CD4-positive, alpha-beta T cell (primary cell): ENCODE data around the gene GUSB. TPM values are rescaled to one million over a fixed set of nuclear protein-coding genes. Genes with fewer than 3 reads are reported as not detected.

ENCODE experiments used
- ATAC-seq: fragments of 200-7000 bp; cut with Tn5 transposase; one replicate; pipeline ENCODE4 v1.10.0; 2022; ENCODE audit warnings: mild to moderate bottlenecking; ENCODE audit not compliant: poor library complexity
- CTCF ChIA-PET: fragments of 350-600 bp; sonication (Branson Sonifier 250); formaldehyde crosslinking; loops from one replicate; lab custom pipeline; 2021; ENCODE audit warnings: antibody characterized with exemption, inconsistent platforms; lab: Charles Lee
- POLR2A ChIA-PET: fragments of 350-600 bp; sonication (Branson Sonifier 250); formaldehyde crosslinking; loops from one replicate; lab custom pipeline; 2021; ENCODE audit warnings: antibody characterized with exemption, inconsistent platforms; lab: Charles Lee
- DNase-seq, 14 experiments: peaks; one replicate each; pipeline ENCODE4 v3.0.0-alpha.2; 2013 to 2020; ENCODE audit warnings: mixed read lengths in 2 of 14
- H3K27ac ChIP-seq, 2 donors: one replicate each; pipeline versions ENCODE4 v1.5.1 to v1.7.0; 2013; ENCODE audit warnings: low read length in 2 of 2, low read depth in 1 of 2, mild to moderate bottlenecking in 1 of 2
- H3K27me3 ChIP-seq, 2 experiments: 1 replicate in 1 of 2; 2 replicates in 1 of 2; pipeline versions ENCODE4 v1.6.1 to v1.7.0; 2013; ENCODE audit warnings: low read length in 2 of 2, control low read depth in 1 of 2, mild to moderate bottlenecking in 1 of 2, moderate library complexity in 1 of 2; ENCODE audit not compliant: insufficient read depth in 2 of 2, control insufficient read depth in 1 of 2
- H3K36me3 ChIP-seq: one replicate; pipeline ENCODE4 v1.6.1; 2013; ENCODE audit warnings: low read length, control low read depth; ENCODE audit not compliant: insufficient read depth
- H3K4me1 ChIP-seq: one replicate; pipeline ENCODE4 v1.6.1; 2013; ENCODE audit warnings: low read length, control low read depth; ENCODE audit not compliant: insufficient read depth
- H3K4me3 ChIP-seq: one replicate; pipeline ENCODE4 v1.5.1; 2013; ENCODE audit warnings: mild to moderate bottlenecking, low read length, moderate library complexity
- H3K9me3 ChIP-seq, 2 experiments: 1 replicate in 1 of 2; 2 replicates in 1 of 2; pipeline versions ENCODE4 v1.6.1 to v1.7.0; 2013; ENCODE audit warnings: low read length in 2 of 2, mild to moderate bottlenecking in 2 of 2, control low read depth in 1 of 2, moderate library complexity in 1 of 2; ENCODE audit not compliant: control insufficient read depth in 1 of 2, insufficient read depth in 1 of 2
- H3K27ac Mint-ChIP-seq: one replicate; pipeline ENCODE4 v1.8.0; 2020; ENCODE audit warnings: mixed read lengths
- H3K27me3 Mint-ChIP-seq: one replicate; pipeline ENCODE4 v1.8.0; 2021; ENCODE audit warnings: mixed read lengths
- H3K36me3 Mint-ChIP-seq: one replicate; pipeline ENCODE4 v1.8.0; 2021; ENCODE audit warnings: low read depth, mixed read lengths
- H3K4me1 Mint-ChIP-seq: one replicate; pipeline ENCODE4 v1.8.0; 2021; ENCODE audit warnings: low read depth, mixed read lengths
- H3K4me3 Mint-ChIP-seq: one replicate; pipeline ENCODE4 v1.8.0; 2020; ENCODE audit warnings: mild to moderate bottlenecking, mixed read lengths
- H3K9me3 Mint-ChIP-seq: one replicate; pipeline ENCODE4 v1.8.0; 2020; ENCODE audit warnings: mixed read lengths
- CTCF ChIP-seq: fragments of 200-600 bp; IDR thresholded peaks from one replicate; pipeline ENCODE4 v1.8.0; 2022; ENCODE audit warnings: antibody characterized with exemption, mild to moderate bottlenecking
- intact Hi-C, 2 experiments: fragments of 100-400 bp; cut with DNase I in 1 of 2; cut with micrococcal nuclease in 1 of 2; formaldehyde crosslinking; loops; one replicate each; pipeline versions ENCODE4 v1.15.1 to v1.9.0; 2023 to 2025; cut with DNase I, micrococcal nuclease
- total RNA-seq, 174 experiments: library from RNA in 2 of 174; stranded (reverse) in 2 of 174; gene quantifications; one replicate each; pipeline ENCODE4 v1.2.3 and lab custom pipeline; 2021 to 2026

GUSB gene
- total RNA-seq, 2 experiments from 2014 or later: 42.9 to 49.7 TPM

GRCh38 chr7:65938336-65938895 is 43.6 kb downstream of the GUSB start:
- CTCF ChIA-PET: no interaction called here
- Mint-ChIP-seq H3K4me1 (peaks cover 3% of the 10 kb centered on the region), H3K4me3 (no peak overlapping the region), H3K27ac (no peak overlapping the region), H3K27me3 (no peaks in the 10 kb centered on the region), H3K36me3 (peaks cover 40% of the 10 kb centered on the region), H3K9me3 (peaks cover 3% of the 10 kb centered on the region)
- no peaks in the 10 kb centered on the region for H3K4me1 ChIP-seq
- no peak overlapping the region for H3K27ac ChIP-seq
- TF ChIP-seq CTCF: no peak
- H3K9me3 ChIP-seq: peaks cover 0 to 4% of the 10 kb centered on the region in 2 experiments
- intact Hi-C loops: no loop called here
- ATAC-seq (no peak), DNase-seq (no peak)
- peaks cover 10% of the 10 kb centered on the region for H3K36me3 ChIP-seq
- no peak overlapping the region for H3K4me3 ChIP-seq
- POLR2A ChIA-PET: no interaction called here
- no peaks in the 10 kb centered on the region for H3K27me3 ChIP-seq

GRCh38 chr7:65937296-65937695 is 44.7 kb downstream of the GUSB start:
- intact Hi-C loops: no loop called here
- CTCF ChIA-PET: no interaction called here
- Histone ChIP-seq H3K4me3 (no peak overlapping the region), H3K27me3 (no peaks in the 10 kb centered on the region), H3K4me1 (no peaks in the 10 kb centered on the region), H3K9me3 (peaks cover 0 to 4% of the 10 kb centered on the region in 2 experiments), H3K36me3 (peaks cover 10% of the 10 kb centered on the region), H3K27ac (no peak overlapping the region)
- no peak for DNase-seq
- Mint-ChIP-seq H3K9me3 (peaks cover 3% of the 10 kb centered on the region), H3K36me3 (peaks cover 45% of the 10 kb centered on the region), H3K27ac (no peak overlapping the region), H3K4me3 (no peak overlapping the region), H3K27me3 (no peaks in the 10 kb centered on the region), H3K4me1 (peaks cover 3% of the 10 kb centered on the region)
- POLR2A ChIA-PET: no interaction called here
- ATAC-seq: no peak
- no peak for TF ChIP-seq CTCF

GRCh38 chr7:65931685-65932084 is 50.3 kb downstream of the GUSB start:
- Histone ChIP-seq H3K36me3 (peaks cover under 1% of the 10 kb centered on the region), H3K4me1 (no peaks in the 10 kb centered on the region), H3K27ac (no peak overlapping the region), H3K9me3 (peaks cover 0 to 4% of the 10 kb centered on the region in 2 experiments), H3K4me3 (no peak overlapping the region), H3K27me3 (no peaks in the 10 kb centered on the region)
- H3K4me1 Mint-ChIP-seq: peaks cover 29% of the 10 kb centered on the region
- no peak overlapping the region for H3K27ac Mint-ChIP-seq
- DNase-seq (no peak), ATAC-seq (no peak)
- no peaks in the 10 kb centered on the region for H3K27me3 Mint-ChIP-seq
- H3K4me3 Mint-ChIP-seq: no peak overlapping the region
- POLR2A ChIA-PET: no interaction called here
- H3K9me3 Mint-ChIP-seq: peaks cover 3% of the 10 kb centered on the region
- no peak for TF ChIP-seq CTCF
- CTCF ChIA-PET: no interaction called here
- intact Hi-C loops: no loop called here
- peaks cover 22% of the 10 kb centered on the region for H3K36me3 Mint-ChIP-seq
